Cardiac atrium fibroblast (primary cell): ENCODE results near the gene DCST2. TPM values are rescaled to one million over a fixed set of nuclear protein-coding genes. Genes with fewer than 3 reads are reported as not detected.

Experiments
- total RNA-seq: library from RNA; depleted of rRNA; stranded (reverse); fragments of >200 nt; gene quantifications from 2 replicates; pipeline ENCODE4 v1.2.3, GENCODE V29; 2015

Gene DCST2
- 0.18 TPM in 1 of 2 replicates, not detected in the other for total RNA-seq

GRCh38 chr1:155033524-155033923 is at the start of gene DCST2, which contains the start of gene DCST1:
DCST2 (minus strand) TSS chr1:155033781; CDS start chr1:155033701, 80 bp downstream.
DCST1 (plus strand) TSS chr1:155033824; CDS start chr1:155034037, 213 bp downstream.

DNA sequence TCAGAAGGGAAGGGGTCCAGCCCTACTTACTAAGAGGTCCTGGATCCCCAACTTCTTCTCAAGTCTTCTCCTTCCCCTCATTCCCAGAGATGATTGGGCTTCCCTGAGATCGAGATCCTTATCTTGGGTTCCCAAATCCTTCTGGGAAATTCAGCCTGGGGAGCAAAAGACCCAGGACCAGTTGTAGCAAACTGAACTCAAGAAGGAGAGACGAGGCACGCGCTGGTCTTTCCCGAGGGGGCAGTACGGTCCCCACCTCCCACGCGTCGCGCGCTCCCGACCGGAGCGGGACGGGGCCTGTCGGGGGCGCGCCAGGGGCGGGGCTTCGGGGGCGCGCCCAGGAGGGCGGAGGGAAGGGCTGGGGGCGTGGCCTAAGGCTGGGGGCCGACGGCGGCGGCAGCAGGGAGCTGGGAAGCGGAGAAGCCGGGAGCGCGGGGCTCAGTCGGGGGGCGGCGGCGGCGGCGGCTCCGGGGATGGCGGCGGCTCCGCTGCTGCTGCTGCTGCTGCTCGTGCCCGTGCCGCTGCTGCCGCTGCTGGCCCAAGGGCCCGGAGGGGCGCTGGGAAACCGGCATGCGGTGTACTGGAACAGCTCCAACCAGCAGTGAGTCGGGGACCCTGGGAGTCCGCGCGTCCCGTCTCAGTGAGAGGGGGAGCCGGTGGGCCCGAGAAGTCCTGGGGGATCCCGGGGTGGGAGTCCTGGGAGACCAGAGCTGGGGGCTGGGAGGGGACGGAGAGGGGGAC is 45.1 kb upstream of the DCST2 start, which contains the start of gene EFNA3:
TSS of gene EFNA3 (plus strand) at position 369 of the 741 bp plus-strand sequence. CDS start at position 474, 105 bp downstream.

GRCh38 chr1:155063550-155064110 is 30.0 kb upstream of the DCST2 start, which contains the start of gene EFNA4:
EFNA4 (plus strand) TSS chr1:155063740; CDS start chr1:155063824, 84 bp downstream.

GRCh38 chr1:155050560-155051341 is 17.2 kb upstream of the DCST2 start, which contains the start of gene ADAM15:
ADAM15 (plus strand) TSS chr1:155051316; CDS start chr1:155051387, 71 bp downstream.

DNA sequence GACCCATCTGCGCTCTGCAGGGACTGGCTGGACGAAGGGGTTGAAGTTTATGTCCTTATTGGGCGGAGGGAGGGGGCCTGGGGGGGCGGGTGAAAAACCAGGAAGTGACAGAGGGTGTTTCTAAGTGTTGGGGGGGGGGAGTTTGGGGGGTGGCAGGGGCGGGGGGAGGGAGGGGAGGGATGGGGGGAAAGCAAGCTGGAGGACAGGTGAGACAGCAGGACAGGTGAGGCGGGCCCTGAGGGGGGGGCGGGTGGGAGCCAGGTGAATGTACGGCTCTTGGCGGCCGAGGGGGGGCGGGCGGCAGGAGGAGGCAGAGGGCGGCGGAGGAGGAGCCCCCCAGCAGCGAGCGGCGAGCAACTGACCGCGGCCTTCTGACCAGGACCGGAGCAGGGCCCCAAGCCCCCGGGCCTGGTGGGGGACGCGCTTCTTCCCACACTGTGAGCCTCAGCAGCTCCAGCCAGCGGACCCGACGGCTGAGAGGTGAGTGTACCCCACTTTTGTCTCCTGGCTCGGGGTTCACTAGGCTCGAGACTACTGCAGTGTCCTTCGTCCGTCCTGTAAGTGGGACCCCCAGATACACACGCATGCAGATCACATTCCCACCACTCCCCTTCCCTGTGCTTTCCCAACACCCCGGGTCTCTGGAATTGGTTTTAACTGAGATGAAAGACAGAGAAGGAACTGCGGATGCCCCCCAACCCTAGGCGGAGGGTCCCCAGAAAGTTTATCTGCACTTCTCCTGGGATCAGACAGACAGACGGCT is 30.9 kb downstream of the DCST2 start, which contains the start of gene ZBTB7B:
TSS of gene ZBTB7B (plus strand) at position 339 of the 763 bp plus-strand sequence. CDS start 11,859 bp downstream, outside the sequence.

DNA sequence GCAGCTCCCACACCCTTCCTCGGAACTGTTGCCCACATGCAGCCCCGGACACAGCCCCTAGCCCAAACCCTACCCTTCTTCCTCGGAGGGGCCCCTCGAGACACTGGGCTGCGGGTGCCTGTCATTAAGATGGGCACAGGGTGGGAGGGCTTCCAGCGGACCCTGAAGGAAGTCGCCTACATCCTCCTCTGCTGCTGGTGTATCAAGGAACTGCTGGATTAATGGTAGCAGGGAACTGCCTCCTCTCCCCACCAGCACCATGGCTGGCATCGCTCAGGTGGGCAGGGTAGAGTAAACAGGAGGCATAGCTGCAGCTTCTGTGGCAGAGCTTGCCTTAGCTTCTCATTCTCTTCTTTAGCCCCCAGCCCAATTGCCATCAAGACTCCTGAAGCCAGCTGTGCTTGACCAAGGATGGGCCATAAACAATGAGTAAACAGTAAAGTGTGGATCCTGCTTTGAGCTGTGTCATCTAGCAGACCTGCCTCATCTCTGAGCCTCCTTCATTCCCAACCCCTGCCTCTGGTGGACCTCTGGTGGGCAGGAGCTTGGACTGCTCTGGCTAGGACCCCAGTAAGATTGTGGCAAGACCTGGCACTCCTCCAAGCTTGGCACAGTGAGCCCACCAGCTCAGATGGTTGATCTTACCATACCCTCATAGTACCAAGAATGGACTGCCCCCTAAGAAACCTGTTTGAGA is 39.9 kb downstream of the DCST2 start, which contains the start of gene LENEP:
TSS of gene LENEP (plus strand) at position 15 of the 697 bp plus-strand sequence. CDS start at position 37, 22 bp downstream.

DNA sequence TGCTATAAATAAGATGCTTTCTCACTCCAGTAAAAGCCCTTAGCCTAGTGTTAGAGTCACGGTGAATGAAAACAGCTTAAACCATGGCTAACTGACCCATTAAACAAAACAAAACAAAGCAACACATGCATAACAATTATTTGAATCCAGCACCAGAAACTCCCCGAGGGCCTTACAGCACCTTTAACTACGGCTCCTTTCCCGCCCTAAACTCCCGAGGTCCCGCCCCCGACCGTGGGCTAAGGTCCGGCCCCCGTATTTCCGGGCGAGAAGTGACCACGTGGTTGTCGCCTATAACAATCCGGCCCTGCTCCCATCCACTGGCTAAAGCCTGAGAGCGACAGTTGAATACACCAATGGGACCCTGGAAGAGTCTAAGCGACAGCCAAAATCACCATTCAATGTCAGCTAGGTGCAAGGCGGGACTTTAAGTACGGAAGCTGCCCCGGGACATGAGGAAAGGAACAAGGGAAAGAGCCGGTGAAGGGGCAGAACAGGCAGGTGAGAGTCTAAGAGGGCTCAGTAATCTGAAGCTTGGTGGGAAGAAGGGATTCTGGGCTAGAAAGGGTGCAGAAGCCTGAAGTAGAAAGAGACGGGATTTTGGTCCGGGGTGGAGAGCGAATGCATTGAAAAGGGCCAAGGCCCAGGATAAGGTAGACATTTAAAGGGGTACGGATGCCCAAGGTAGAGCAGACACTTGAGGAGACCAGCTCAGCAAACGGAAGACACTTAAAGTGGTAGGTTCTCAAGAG is 50.5 kb downstream of the DCST2 start, which contains the start of gene FLAD1:
TSS of gene FLAD1 (plus strand) at position 448 of the 752 bp plus-strand sequence. CDS start 351 bp downstream, outside the sequence.

DNA sequence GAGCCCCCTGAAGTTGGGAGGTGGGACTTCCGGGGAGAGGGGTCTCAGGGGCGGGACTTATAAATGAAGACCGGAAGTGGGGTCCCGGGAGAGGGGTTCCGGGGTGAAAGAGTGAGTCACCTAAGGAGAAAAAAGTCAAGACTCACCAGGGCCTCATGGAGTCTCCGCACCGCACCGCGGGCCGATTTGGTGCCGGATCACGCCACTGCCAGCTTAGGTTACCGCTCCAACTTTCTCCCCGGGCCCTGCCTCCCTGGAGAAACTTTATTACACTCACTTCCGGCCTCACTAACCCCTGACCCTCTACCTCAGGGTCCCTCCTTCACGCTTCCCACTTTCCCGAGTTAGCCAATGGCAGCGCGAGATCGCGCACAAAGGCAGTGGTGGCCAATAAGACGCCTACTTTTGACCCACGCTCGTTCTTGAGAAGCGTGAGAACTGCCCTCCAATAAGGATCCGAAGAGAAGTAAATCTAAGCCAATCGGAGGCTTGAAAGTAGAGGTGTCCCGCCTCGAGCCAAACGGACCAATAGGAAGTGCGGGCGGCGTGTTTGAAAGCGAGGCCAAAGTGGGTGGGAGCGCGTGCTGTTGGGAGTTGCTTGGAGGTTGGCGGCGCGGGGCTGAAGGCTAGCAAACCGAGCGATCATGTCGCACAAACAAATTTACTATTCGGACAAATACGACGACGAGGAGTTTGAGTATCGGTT is 59.3 kb downstream of the DCST2 start, which contains the start of gene CKS1B:
TSS of gene CKS1B (plus strand) at position 580 of the 706 bp plus-strand sequence. CDS start at position 645, 65 bp downstream.

DNA sequence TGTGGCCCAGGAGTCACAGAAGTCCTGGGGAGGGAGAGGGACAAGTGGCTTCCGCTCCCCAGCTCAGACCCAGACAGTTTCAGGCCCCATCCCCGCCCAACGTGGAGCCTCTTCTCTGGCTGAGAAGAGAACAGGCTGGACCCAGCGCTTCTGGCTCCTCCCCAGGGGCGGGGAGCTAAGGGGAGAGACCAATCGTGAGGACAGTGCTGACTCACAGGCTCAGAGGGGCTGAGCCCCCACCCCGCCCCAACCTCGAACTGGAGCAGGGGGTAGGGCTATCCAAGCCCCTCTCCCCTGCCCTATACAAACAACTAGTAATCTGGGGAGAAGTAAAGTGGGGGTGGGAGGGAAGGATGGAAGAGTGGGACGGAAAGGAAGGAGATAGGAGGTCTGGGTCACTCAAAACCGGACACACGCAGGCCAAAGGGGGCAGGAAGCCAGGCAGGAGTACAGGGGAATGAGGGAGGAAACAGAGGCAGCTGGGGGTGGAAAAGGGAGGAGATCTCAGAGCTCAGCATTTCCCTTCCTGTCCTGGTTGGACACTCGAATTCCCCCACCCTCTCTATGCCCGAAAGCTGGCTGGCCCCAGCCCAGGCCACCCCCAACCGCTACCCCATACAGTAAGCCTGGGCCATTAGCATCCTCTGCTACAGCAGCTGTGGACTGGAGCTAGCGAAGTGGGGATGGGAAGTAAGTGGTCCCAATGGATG is 62.8 kb downstream of the DCST2 start, which contains the start of gene SHC1:
TSS of gene SHC1 (minus strand) at position 117 of the 710 bp plus-strand sequence. CDS start 221 bp downstream, outside the sequence.

Other genes starting within 250 kb of the DCST2 start
- under 0.01 and 0.16 TPM in 2 replicates for gene KCNN3, start 163.5 kb downstream of the DCST2 start, total RNA-seq
- 6.3 and 11.2 TPM in 2 replicates for gene PMVK, start 97.1 kb downstream of the DCST2 start, total RNA-seq
- gene PBXIP1, start 77.7 kb downstream of the DCST2 start, total RNA-seq: 56.7 and 64.0 TPM in 2 replicates
- 7.8 and 10.7 TPM in 2 replicates for gene PYGO2, start 72.0 kb downstream of the DCST2 start, total RNA-seq
- 311 and 372 TPM in 2 replicates for gene SHC1, start 63.0 kb downstream of the DCST2 start, total RNA-seq
- 22.6 and 37.6 TPM in 2 replicates for gene CKS1B, start 59.1 kb downstream of the DCST2 start, total RNA-seq
- 19.6 and 24.9 TPM in 2 replicates for gene FLAD1, start 50.4 kb downstream of the DCST2 start, total RNA-seq
- not detected in 2 replicates for gene LENEP, start 40.2 kb downstream of the DCST2 start, total RNA-seq
- 13.9 and 16.8 TPM in 2 replicates for gene ZBTB7B, start 31.0 kb downstream of the DCST2 start, total RNA-seq
- gene DCST1, start within 50 bp of the DCST2 start, total RNA-seq: not detected in 2 replicates
- 125 and 162 TPM in 2 replicates for gene ADAM15, start 17.5 kb upstream of the DCST2 start, total RNA-seq
- 5.8 and 8.5 TPM in 2 replicates for gene EFNA4, start 30.0 kb upstream of the DCST2 start, total RNA-seq
- 0.90 and 2.8 TPM in 2 replicates for gene EFNA3, start 45.1 kb upstream of the DCST2 start, total RNA-seq
- gene EFNA1, start 94.1 kb upstream of the DCST2 start, total RNA-seq: 5.8 and 12.2 TPM in 2 replicates
- 36.6 and 43.5 TPM in 2 replicates for gene SLC50A1, start 102.1 kb upstream of the DCST2 start, total RNA-seq
- 26.9 and 50.1 TPM in 2 replicates for gene DPM3, start 106.8 kb upstream of the DCST2 start, total RNA-seq
- gene KRTCAP2, start 139.5 kb upstream of the DCST2 start, total RNA-seq: 139 and 169 TPM in 2 replicates
- 0.97 and 1.1 TPM in 2 replicates for gene TRIM46, start 140.1 kb upstream of the DCST2 start, total RNA-seq
- gene THBS3, start 174.1 kb upstream of the DCST2 start, total RNA-seq: 11.9 and 14.7 TPM in 2 replicates
- 46.0 and 73.2 TPM in 2 replicates for gene MTX1, start 174.9 kb upstream of the DCST2 start, total RNA-seq
- 6.6 and 7.6 TPM in 2 replicates for gene ENTREP3, start 221.7 kb upstream of the DCST2 start, total RNA-seq
- gene SCAMP3, start 228.6 kb upstream of the DCST2 start, total RNA-seq: 67.5 and 116 TPM in 2 replicates
- 22.2 and 25.6 TPM in 2 replicates for gene CLK2, start 239.7 kb upstream of the DCST2 start, total RNA-seq
- under 0.01 and 0.90 TPM in 2 replicates for gene HCN3, start 243.7 kb upstream of the DCST2 start, total RNA-seq